ENCODE data around the gene TOR2A. TPM values are rescaled to one million over a fixed set of nuclear protein-coding genes. Genes with fewer than 3 reads are reported as not detected.

The TOR2A gene
- total RNA-seq, 1 donor from 2014 or later: not detected

DNA sequence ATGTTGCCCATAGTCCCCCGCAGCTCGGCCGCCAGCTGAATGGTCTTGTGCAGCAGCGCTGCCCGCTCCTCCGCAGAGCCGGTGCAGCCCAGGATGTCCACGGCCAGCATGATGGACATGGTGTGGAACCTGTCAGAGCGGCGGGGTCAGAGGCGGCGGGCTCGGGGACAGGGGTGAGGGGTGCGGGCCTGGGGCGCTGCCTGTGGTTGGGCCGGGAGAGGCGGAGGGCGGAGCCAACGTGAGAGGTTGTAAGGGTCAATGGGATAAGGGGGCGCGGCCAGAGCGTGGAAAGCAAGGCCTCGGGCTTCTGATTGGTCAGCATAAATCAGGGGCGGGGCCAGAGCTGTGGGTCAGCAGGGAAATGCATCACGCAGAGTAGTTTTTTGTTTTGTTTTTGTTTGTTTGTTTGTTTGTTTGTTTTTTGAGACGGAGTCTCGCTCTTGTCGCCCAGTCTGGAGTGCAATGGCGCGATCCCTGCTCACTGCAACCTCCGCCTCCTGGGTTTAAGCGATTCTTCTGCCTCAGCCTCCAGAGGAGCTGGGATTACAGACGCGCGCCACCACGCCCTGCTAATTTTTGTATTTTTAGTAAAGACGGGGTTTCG lies 6.8 kb upstream of the TOR2A start:
- intact Hi-C loops (cut with DNase I): no loop called here
- no peaks in the 10 kb centered on the region for H3K4me1 ChIP-seq
- H3K4me3 ChIP-seq: no peak overlapping the region
- H3K9me3 ChIP-seq: no peaks in the 10 kb centered on the region
- no peak overlapping the region for H3K27ac ChIP-seq
- no peaks in the 10 kb centered on the region for H3K36me3 ChIP-seq
- no peak for DNase-seq (ENCODE audit: low spot score in 2 of 2)
- TF ChIP-seq, protein P1, sequence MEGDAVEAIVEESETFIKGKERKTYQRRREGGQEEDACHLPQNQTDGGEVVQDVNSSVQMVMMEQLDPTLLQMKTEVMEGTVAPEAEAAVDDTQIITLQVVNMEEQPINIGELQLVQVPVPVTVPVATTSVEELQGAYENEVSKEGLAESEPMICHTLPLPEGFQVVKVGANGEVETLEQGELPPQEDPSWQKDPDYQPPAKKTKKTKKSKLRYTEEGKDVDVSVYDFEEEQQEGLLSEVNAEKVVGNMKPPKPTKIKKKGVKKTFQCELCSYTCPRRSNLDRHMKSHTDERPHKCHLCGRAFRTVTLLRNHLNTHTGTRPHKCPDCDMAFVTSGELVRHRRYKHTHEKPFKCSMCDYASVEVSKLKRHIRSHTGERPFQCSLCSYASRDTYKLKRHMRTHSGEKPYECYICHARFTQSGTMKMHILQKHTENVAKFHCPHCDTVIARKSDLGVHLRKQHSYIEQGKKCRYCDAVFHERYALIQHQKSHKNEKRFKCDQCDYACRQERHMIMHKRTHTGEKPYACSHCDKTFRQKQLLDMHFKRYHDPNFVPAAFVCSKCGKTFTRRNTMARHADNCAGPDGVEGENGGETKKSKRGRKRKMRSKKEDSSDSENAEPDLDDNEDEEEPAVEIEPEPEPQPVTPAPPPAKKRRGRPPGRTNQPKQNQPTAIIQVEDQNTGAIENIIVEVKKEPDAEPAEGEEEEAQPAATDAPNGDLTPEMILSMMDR (IDR thresholded peaks at IDR 0.05): no peak
- no peaks in the 10 kb centered on the region for H3K27me3 ChIP-seq

DNA sequence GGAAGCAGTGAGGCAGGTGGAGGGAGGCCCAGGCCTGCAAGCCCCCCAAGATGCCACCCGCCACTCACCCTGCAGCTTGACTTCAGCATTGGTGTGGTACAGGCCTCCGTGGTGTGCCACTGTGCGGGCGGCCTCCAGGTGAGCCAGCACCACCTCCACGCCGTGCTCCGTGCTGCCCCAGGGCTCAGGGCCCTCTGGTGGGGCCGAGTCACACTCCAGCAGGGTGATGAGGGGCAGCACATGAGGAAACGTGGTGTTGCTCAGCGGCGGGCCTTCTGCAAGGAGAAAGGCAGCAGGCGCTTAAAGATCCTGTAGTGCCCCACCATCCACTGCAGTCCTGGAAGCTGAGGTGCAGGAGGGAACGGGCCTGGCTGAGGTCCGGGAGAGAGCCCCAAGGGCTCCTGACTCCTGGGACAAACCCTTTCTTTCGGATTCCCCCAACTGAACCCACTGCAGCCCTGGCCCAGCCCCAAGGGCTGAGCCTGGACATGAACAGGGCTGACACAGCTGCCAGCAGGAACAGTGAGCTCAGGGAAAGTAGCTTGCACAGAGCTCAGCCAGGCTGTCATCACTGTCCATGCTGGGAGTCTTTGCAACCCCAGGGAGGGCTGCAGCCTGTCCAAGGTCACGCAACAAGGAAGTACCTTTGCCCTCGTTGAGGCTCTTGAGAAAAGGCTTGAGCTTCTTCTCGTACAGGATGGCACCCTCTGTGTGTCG lies 4.7 kb upstream of the TOR2A start:
- TF ChIP-seq, protein P1 (IDR thresholded peaks at IDR 0.05): no peak
- Histone ChIP-seq H3K4me3 (no peak overlapping the region), H3K4me1 (no peaks in the 10 kb centered on the region), H3K27ac (peak overlapping the region in 1 of 2 donors; percentile 8), H3K27me3 (no peaks in the 10 kb centered on the region), H3K36me3 (no peaks in the 10 kb centered on the region), H3K9me3 (no peaks in the 10 kb centered on the region)
- intact Hi-C loops (cut with DNase I): loop anchor here (5.0 kb wide), 1 partner anchor 127 kb away; the partner anchor contains the start of gene STXBP1
- no peak for DNase-seq (ENCODE audit: low spot score in 2 of 2)

DNA sequence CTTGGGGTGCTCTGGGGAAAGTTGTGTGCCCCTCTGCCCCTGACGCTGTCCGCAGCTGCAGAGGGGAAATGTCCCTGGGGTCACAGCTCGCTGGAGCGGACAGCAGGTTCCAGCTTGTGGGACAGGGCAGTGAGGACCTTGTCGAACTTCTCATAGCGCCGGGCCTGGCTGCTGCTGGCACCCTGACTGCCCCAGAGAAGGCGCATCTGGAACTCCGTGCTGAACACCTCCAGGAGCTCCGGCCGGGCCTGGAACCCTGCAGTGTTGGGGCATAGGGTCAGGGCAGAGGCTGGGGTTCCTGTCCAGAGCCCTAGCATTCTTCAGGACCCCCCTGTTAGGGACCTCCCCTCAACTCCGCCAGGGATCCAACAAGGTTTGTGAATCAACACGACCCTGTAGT lies 3.6 kb upstream of the TOR2A start:
- H3K36me3 ChIP-seq: no peaks in the 10 kb centered on the region
- H3K4me1 ChIP-seq: peaks cover 6 to 7% of the 10 kb centered on the region in 2 donors
- intact Hi-C loops (cut with DNase I): loop anchor here (5.0 kb wide), 1 partner anchor 126 kb away; the partner anchor contains the start of gene STXBP1
- no peaks in the 10 kb centered on the region for H3K27me3 ChIP-seq
- no peak overlapping the region for H3K4me3 ChIP-seq
- TF ChIP-seq, protein P1 (IDR thresholded peaks at IDR 0.05): no peak
- no peaks in the 10 kb centered on the region for H3K9me3 ChIP-seq
- DNase-seq (ENCODE audit: low spot score in 2 of 2): no peak
- H3K27ac ChIP-seq: no peak overlapping the region

DNA sequence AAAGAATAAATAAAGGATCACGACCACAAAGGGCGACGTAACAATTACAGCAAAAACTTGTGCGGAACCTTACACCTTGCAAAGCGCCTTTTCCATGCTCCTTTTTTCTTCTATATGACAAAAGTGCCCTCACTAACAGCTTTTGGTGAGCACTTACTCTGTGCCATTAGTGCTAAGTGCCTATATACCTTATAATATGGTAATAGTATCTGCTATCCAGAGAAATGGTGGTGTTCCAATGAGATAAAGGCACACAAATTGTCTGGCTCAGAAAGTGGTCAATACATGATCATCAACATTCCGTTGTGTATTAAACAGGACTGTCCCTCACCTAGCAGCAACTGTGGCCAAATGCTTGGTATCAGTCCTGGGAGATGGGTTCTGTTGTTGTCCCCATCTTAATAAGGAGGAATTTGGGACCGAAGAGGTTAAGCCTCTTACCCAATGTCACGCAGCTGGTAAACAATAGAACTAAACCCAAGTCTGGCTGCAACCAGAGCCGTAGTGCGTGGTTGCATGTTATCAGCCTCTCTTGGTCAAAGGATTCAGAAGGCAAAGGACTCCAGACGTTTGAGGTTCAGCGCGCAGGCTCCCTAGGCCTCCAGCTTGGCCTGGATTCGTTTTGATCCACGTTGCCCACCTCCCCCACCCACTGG lies 564 bp upstream of the TOR2A start:
- TF ChIP-seq, protein P1 (IDR thresholded peaks at IDR 0.05): no peak
- no peak overlapping the region for H3K27ac ChIP-seq
- peaks cover 6 to 7% of the 10 kb centered on the region in 2 donors for H3K4me1 ChIP-seq
- no peak overlapping the region for H3K4me3 ChIP-seq
- H3K36me3 ChIP-seq: peaks cover 0 to 19% of the 10 kb centered on the region in 2 donors
- H3K9me3 ChIP-seq: no peaks in the 10 kb centered on the region
- intact Hi-C loops (cut with DNase I): loop anchor here (1.0 to 5.0 kb wide), 6 partner anchors 20 to 186 kb away; partner anchors contain the start of genes PTRH1 and STXBP1
- H3K27me3 ChIP-seq: no peaks in the 10 kb centered on the region
- DNase-seq (ENCODE audit: low spot score in 2 of 2): no peak

DNA sequence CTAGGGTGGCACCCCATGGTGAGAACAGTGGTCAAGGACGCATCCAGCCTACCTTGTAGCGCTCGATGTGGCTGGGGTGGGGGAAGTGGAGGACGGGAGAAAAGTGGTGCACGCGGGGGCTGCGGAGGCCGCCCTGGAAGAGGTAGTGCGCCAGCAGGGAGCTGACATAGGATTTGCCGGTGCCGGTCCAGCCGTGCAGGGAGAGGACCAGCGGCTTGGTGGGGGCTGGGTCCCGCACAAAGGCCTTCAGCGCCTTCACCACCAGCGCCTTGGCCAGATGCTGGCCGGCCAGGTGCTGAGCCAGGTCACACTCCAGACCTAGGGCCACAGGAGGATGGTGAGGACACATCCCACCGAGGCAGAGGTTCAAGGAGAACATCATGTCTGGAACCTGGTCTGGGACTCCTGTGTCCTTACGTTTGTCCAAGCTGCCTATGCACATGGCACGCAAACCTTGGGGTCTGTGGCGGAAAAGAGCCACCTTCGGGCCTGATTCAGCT lies 797 bp downstream of the TOR2A start:
- Histone ChIP-seq H3K27ac (peak overlapping the region; percentile 92 to 97), H3K36me3 (peaks cover 0 to 19% of the 10 kb centered on the region in 2 donors), H3K27me3 (no peaks in the 10 kb centered on the region), H3K4me1 (peaks cover 6 to 7% of the 10 kb centered on the region in 2 donors), H3K9me3 (no peaks in the 10 kb centered on the region), H3K4me3 (peak overlapping the region; percentile 73 to 80)
- intact Hi-C loops (cut with DNase I): loop anchor here (1.0 to 2.0 kb wide), 2 partner anchors 137 to 144 kb away; no protein-coding TSS in a partner anchor
- TF ChIP-seq, protein P1 (IDR thresholded peaks at IDR 0.05): no peak
- DNase-seq (ENCODE audit: low spot score in 2 of 2): no peak
